ENCODE results near the gene ARID4A. TPM values are rescaled to one million over a fixed set of nuclear protein-coding genes. Genes with fewer than 3 reads are reported as not detected.

Gene ARID4A
- total and polyA plus RNA-seq, 2 of the 13 experiments (the other 11 are each of a cell fraction or from before 2014, with no cell fraction given), result 7.2 to 9.7 TPM

- TF ChIP-seq MTA3 (CRISPR knock-in tag; IDR thresholded peaks at IDR 0.05) (no peak), ZNF605 (CRISPR knock-in tag; IDR thresholded peaks at IDR 0.05) (no peak), RFX3 (CRISPR knock-in tag; IDR thresholded peaks at IDR 0.05) (no peak), SAP130 (CRISPR knock-in tag; IDR thresholded peaks at IDR 0.05; ENCODE audit: low read depth) (peak; percentile 17; the same call in 1 of the 2 replicates), LRRFIP1 (CRISPR knock-in tag; conservative IDR thresholded peaks at IDR 0.05) (no peak), FOXO4 (CRISPR knock-in tag; conservative IDR thresholded peaks at IDR 0.05) (no peak), HMGXB4 (CRISPR knock-in tag; IDR thresholded peaks at IDR 0.05; ENCODE audit: borderline replicate concordance in 1 of 2, low read depth in 1 of 2) (peak; percentile 70 to 86; a peak in 3 of 4 replicates), E2F2 (CRISPR knock-in tag; IDR thresholded peaks at IDR 0.05; ENCODE audit: borderline replicate concordance) (no peak), ZNF468 (CRISPR knock-in tag; IDR thresholded peaks at IDR 0.05) (no peak), ZNF235 (CRISPR knock-in tag; IDR thresholded peaks at IDR 0.05; ENCODE audit: borderline replicate concordance) (no peak), YEATS2 (CRISPR knock-in tag; IDR thresholded peaks at IDR 0.05; ENCODE audit: borderline replicate concordance) (no peak), HDAC6 (IDR thresholded peaks at IDR 0.05; ENCODE audit: low read depth, low read length) (no peak), GRHL1 (CRISPR knock-in tag; conservative IDR thresholded peaks at IDR 0.05) (no peak), FOSL1 (CRISPR knock-in tag; IDR thresholded peaks at IDR 0.05; ENCODE audit: borderline replicate concordance) (0 out of 2 replicates have a peak, but pooled peaks have one; percentile 20), ZNF33A (CRISPR knock-in tag; IDR thresholded peaks at IDR 0.05; ENCODE audit: borderline replicate concordance) (no peak), ZNF678 (CRISPR knock-in tag; IDR thresholded peaks at IDR 0.05) (no peak; the same call in 1 of the 2 replicates), ZNF44 (CRISPR knock-in tag; IDR thresholded peaks at IDR 0.05) (no peak), PLSCR1 (CRISPR knock-in tag; IDR thresholded peaks at IDR 0.05; ENCODE audit: borderline replicate concordance) (no peak)
Observed at GRCh38 chr14:58395812-58396788, 97.7 kb downstream of the ARID4A start, which contains the start of gene TOMM20L (continued).

Measured in HepG2 (cell line).